GM08714 (cell line): ENCODE data around the gene NARS2.

Experiments
- H3K4me3 ChIP-seq: fragments of 200-500 bp; sonication (Bioruptor generic); 2 replicates; pipeline ENCODE4 v1.5.1; 2014; ENCODE audit warnings: mild to moderate bottlenecking, low read length, inconsistent platforms
- ZNF274 ChIP-seq: IDR thresholded peaks from 2 replicates; pipeline ENCODE4 v1.6.1; 2012; ENCODE audit warnings: mild to moderate bottlenecking, low read depth, low read length

The NARS2 gene

DNA sequence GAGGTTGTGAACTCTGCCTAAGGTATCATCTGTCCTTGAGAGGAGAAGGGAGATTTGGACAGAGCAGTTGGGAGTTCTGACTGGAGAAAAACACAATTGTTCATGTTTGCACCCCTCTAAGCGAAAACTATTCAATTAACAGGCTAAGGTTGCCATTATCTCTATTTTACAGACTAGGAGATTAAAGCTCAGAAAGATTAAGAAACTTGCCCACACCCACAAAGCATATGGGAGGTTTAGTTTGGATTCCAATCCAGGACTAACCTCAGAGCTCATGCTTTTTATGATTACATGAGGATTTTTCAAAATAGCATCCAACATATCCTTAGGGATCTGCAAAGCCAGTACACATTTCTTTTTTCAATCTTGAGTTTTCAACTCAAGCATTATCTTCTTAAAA, 179.1 kb downstream of the NARS2 start:
- no peak overlapping the region for H3K4me3 ChIP-seq
- TF ChIP-seq ZNF274, result no peak

DNA sequence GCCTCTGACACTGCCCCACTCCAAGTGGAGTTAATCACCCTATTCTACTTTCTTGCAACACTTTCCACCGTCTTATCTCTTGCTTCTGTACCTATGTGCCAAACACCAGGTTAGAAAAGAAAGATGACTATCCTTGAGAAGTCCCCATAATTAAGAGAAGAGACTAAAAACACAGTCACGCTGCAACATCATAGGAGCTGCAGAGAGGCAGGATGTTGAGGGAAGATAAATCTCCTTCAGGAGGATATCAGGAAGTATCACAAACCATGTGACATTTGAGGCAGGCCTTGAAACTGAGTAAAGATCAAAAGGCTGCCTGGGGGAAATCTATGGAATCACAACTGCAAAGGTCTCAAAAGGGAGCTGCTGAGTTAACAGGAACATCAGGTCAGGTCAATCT, 181.8 kb downstream of the NARS2 start:
- no peak overlapping the region for H3K4me3 ChIP-seq
- TF ChIP-seq ZNF274, result no peak

- TF ChIP-seq ZNF274, result no peak
- no peak overlapping the region for H3K4me3 ChIP-seq
Observed at GRCh38 chr11:78391424-78391823, 183.2 kb downstream of the NARS2 start.

- no peak overlapping the region for H3K4me3 ChIP-seq
- no peak for TF ChIP-seq ZNF274
Observed at GRCh38 chr11:78390809-78391208, 183.9 kb downstream of the NARS2 start.

DNA sequence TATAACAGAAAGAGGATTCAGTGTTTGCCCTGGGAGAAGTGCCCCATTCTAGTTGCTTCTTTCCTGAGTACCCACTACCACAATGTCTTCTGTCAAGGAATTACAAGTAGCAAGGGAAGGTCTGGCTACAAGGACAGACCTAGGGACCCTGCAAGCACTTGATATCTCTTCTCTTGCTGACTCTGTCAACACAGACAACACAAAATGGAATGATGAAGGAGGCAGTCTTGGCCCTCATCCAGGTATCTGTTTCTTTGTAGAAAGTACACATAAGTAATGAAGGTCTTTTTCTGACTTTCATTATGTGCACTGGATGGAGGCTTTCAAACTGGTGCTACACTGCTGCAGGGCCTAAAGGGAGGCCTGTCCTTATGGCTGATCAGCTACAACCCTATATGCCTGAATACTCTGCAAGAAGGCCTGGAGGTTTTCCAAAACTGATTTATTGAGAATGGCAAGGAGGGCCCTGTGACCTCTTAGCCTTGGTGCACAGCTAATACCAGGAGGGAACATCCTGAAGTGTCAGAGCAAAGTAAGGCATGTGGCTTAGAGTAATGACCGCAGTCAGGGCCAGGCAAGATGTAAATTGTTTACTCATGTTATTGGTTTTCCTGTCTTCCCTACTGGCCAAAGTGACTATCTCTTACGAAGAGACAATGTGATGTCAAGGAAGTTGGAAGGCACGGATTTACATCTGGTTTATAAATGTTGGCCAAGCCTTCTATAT, 188.3 kb downstream of the NARS2 start:
- TF ChIP-seq ZNF274, result no peak
- no peak overlapping the region for H3K4me3 ChIP-seq
